ENCODE data around the gene CYB5R2.

CYB5R2 gene

DNA sequence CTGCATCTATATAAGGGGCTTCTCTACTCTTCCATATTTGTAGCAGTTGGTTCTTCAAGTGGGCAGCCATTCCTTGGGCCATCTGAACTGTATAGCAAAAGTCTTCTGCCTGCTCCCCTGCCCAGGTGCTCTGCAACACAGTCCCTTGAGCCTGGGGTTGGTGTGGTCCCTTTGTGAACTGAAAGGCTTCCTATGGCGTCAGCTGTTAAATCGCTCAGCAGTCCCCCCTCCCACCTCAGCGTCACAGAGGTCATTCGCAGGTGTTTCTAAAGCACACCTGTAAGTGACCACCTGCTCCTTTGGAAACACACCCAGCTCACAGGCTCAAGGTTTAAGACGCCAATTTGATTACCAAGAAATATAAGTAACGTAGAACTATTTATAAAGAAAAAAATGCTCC lies 37.0 kb downstream of the CYB5R2 start:
- no peak for DNase-seq

DNA sequence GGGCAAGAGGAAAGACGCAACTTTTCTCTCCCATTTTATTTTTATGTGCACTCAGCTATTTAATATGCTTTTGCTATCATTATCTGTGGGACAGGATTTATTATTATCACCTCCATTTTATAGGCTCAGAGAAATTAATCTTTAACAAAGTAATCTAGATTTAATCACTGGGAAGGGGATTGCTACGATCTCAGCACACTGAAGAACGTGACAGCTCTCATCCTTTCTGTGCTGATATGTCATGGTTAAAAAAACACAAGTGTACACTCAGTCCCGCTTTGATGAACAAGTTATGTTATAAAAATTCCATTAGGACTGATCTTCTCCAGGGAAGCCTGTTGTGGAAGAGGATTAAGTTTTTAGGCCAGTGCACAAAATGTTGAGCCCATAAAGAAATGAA lies 37.6 kb downstream of the CYB5R2 start:
- no peak for DNase-seq

DNA sequence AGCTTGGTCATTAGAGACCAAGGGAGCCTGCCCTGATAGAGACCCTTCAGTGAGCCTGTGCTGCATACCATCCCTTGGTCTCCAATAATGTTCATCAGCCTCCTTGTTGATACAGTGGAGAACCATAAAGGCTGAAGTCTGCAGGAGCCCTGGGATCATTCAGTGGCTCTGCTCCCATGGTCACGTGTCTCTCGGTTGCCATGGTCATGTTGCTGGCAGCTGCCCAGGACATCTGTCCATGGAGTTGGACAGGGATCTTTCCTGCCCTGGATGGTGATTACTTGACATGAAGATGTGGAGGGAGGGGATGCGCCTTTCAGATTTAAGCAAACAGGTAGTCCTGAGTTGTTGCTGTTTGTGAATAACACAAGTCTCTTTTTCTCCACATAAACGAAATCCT lies 38.2 kb downstream of the CYB5R2 start:
- no peak for DNase-seq

DNA sequence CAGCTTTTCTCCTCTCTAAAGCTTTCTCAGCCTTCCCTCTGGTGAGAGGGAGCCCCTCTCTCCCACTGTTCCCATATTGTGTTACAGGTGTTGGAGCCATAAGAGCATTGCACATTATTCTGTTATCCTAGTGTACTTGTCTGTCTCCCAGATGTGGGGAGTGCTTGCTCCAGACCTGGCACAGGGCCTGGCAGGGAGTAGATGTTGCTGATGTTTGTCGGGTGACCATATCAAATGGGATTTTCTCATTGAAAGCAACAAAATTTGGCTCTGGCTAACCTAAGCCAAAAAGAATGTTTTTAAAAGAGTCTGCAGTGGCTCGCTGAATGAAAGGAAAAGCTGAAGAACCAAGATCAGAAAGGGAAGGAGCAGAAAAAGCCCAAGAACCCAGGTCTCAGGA lies 41.1 kb downstream of the CYB5R2 start:
- DNase-seq: no peak

DNA sequence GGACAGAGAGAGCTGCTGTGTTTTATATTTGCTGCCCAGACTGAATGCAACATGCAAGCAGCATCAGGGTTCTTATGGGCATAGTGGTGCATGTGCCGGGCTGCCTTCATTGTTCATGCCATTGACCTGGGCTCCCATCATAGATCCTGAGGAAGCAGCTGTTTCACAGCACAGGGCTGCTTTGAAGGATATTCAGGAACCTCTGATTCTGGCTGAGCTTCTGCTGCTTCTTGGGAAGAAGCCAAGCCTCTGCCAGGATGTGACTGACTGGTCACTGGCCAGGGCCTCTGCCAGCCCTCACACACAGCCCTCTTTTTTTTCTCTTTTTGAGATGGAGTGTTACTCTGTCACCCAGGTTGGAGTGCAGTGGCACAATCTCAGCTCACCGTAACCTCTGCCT lies 43.3 kb downstream of the CYB5R2 start:
- no peak for DNase-seq

DNA sequence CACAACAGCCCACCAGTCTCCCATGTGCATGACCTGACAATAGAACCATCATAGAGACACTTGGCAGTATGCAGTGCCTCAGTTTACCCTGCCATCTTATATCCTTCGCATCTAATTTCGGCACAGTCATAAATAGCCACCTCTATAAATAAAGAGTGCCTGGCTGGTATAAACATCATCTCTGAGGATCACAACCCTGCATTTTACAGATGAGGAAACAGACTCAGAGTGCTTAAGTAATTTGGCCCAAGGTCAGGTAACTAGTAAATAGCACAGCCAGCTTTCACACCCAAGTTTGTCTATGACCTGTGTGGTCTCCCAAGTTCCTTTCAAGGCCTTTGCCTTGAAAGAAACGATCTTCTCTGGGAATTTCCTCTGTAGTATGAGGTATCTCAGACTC lies 44.6 kb downstream of the CYB5R2 start:
- no peak for DNase-seq

DNA sequence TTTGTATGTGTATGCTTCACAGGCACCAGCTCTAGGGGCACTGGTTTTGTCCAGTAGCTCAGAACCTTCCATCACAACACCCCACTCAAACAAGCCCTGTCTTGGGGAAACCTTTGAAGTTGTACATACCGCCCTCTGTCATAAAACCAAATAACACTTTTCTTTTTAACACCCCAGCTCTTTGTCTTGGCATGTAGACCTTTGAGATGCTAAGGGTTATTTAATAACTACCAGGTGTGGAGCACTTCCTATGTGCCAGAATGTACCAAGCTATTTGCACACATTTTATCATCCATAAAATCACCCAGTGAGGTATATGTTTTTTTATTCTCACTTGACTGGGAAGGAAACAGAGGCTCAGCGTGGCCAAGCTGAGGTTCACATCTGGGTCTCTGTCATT lies 50.6 kb downstream of the CYB5R2 start:
- DNase-seq: no peak

DNA sequence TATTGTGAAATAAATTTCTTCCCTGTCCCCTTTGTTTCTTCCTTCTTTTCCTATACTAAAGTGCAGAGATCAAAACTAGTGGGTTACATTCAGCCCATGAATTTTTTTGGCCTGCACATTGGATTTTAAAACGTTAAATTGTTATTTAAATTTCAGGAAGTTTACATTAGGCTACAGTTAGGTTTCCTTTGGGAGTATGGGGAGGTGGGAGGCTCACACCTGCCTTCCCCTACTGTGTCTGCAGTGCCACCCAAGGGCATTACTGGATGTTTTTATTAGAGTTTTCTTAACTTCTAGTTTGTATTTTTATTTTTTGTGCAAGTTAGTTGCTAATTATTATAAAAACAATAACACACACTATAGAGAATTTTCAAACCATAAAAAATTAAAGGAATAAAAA lies 51.7 kb downstream of the CYB5R2 start:
- no peak for DNase-seq

DNA sequence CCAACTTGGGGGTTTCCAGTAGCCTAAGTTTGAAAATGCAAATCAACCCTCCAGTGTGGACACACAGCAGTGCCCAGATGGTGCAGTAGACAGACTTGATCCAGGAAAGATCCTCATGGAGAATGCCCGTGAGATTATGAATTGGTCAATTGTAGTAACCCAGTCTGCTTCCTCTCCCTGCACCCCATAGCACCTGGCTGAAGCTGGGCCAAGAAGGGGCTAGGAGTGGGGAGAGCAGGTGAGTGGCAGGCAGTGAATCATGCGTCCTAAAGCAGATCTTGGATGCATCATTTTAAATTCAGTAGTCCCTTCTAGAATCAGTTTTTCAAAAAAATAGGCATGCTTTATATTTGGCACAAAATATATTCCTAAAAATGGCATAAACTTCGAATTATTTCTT lies 52.2 kb downstream of the CYB5R2 start:
- DNase-seq: peak; percentile 7

DNA sequence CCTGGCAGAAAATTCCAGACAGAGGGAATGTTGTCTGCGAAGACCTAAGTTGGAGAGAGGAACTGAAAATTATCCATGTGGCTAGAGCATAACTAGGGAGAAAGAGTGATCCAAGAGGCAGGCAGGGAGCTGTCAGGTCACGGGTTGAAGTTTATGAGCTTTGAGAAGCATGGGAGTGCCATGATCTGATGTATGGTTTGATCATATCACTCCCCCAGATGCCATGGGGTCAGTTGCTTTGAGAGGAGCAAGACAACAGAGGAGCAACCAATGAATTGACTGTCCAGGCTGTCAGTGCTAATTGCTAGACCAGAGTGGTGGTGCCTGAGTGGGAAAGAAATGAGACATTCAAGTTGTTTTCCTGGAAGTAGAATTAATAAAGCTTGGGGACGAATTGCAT lies 54.0 kb downstream of the CYB5R2 start:
- DNase-seq: no peak

DNA sequence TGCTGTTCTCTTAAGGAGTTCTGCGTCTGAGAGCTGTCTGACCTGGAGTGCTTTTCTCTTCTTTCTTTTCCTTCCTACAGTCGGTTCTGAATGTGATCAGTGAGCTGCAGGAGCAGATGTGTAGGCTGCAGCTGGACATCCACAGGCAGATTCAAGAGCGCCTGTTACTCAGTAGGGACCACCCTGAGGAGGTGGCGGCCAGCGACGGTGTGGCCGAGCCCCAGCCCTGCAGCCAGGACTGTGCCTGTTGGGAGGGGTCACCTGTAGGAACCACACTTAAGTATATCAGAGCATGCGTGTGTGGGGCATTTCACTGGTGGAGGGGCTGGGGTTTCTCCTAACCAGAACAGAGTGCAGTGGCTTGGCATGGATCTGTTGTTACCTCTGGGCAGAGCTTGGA lies 56.3 kb downstream of the CYB5R2 start:
- DNase-seq: no peak

Measured in NCI-H526 treated with DMSO at 0.1 percent for 48 hours (cell line).